ENCODE data around the gene RPS24. TPM values are rescaled to one million over a fixed set of nuclear protein-coding genes. Genes with fewer than 3 reads are reported as not detected.
"Not testable (repeated sequence)": the region's sequence is repeated elsewhere in the genome, so short reads cannot be mapped to it uniquely, and the experiment has no call there.

Gene RPS24
- total RNA-seq, 1 experiment from 2014 or later = 9,576 TPM

DNA sequence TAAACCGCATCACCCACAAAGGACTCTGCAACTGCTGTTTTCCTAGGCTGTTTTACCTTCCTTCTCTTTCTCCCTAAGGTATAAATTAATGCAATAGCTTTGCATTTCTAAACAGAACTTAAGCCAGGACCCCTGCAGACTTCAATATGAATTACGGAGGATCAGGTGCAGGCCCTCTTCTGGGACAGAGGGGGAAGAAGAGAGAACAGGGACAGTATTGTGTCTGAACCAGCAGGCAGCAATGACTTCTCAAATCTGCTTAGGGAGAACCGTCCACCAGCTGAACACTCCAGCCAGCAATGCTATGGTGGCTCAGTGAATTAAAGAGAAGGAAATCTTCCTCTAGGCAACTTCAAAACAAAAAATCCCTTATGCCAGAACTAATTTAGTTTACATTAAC is 40.0 kb upstream of the RPS24 start:
- Histone ChIP-seq H2AFZ (ENCODE audit: low read length) (no peak overlapping the region), H3K9me2 (replicated peaks; ENCODE audit: low read length) (no peaks in the 10 kb centered on the region), H3K27me3 (ENCODE audit: low read length) (no peaks in the 10 kb centered on the region), H3K4me3 (ENCODE audit: low read length) (no peak overlapping the region), H3K27ac (ENCODE audit: low read length) (no peak overlapping the region), H3K4me2 (ENCODE audit: low read length) (no peak overlapping the region), H3K79me2 (ENCODE audit: low read length) (no peaks in the 10 kb centered on the region), H3K9me3 (ENCODE audit: low read length) (no peaks in the 10 kb centered on the region), H4K20me1 (ENCODE audit: low read length) (no peaks in the 10 kb centered on the region; the same call in 1 of the 2 replicates), H3K9ac (ENCODE audit: low read length) (no peak overlapping the region), H3K36me3 (ENCODE audit: low read depth, low read length) (peaks cover 54% of the 10 kb centered on the region), H3K4me1 (ENCODE audit: insufficient read depth, low read length) (peaks cover 12% of the 10 kb centered on the region), H3F3A (ENCODE audit: low read length, unreplicated experiment) (no peaks in the 10 kb centered on the region)
- ATAC-seq = no peak
- DNase-seq = no peak
- ChIA-PET POLR2A (ENCODE audit: unreplicated experiment) (no interaction called here), CTCF (no interaction called here)
- intact Hi-C loops (cut with micrococcal nuclease) = no loop called here
- BruUV-seq (replicated peaks) = no TSS peak
- TF ChIP-seq, protein P1, sequence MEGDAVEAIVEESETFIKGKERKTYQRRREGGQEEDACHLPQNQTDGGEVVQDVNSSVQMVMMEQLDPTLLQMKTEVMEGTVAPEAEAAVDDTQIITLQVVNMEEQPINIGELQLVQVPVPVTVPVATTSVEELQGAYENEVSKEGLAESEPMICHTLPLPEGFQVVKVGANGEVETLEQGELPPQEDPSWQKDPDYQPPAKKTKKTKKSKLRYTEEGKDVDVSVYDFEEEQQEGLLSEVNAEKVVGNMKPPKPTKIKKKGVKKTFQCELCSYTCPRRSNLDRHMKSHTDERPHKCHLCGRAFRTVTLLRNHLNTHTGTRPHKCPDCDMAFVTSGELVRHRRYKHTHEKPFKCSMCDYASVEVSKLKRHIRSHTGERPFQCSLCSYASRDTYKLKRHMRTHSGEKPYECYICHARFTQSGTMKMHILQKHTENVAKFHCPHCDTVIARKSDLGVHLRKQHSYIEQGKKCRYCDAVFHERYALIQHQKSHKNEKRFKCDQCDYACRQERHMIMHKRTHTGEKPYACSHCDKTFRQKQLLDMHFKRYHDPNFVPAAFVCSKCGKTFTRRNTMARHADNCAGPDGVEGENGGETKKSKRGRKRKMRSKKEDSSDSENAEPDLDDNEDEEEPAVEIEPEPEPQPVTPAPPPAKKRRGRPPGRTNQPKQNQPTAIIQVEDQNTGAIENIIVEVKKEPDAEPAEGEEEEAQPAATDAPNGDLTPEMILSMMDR (conservative IDR thresholded peaks at IDR 0.05; ENCODE audit: low read depth, low read length) = no peak
- no peak for TF ChIP-seq EZH2phosphoT487 (IDR thresholded peaks at IDR 0.05; ENCODE audit: borderline replicate concordance, low read length)
- TF ChIP-seq EZH2 (IDR thresholded peaks at IDR 0.05; ENCODE audit: low read length, unreplicated experiment) = no peak

DNA sequence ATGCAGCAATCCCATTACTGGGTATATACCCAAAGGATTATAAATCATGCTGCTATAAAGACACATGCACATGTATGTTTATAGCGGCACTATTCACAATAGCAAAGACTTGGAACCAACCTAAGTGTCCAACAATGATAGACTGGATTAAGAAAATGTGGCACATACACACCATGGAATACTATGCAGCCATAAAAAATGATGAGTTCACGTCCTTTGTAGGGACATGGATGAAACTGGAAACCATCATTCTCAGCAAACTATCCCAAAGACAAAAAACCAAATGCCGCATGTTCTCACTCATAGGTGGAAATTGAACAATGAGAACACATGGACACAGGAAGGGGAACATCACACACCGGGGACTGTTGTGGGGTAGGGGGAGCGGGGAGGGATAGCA is 34.9 kb upstream of the RPS24 start:
- H3F3A ChIP-seq (ENCODE audit: low read length, unreplicated experiment); POLR2A ChIA-PET (ENCODE audit: unreplicated experiment); H3K9me2 ChIP-seq (replicated peaks; ENCODE audit: low read length); H3K4me1 ChIP-seq (ENCODE audit: insufficient read depth, low read length); H3K9me3 ChIP-seq (ENCODE audit: low read length); CTCF ChIA-PET; H3K27ac ChIP-seq (ENCODE audit: low read length); H3K27me3 ChIP-seq (ENCODE audit: low read length); H3K79me2 ChIP-seq (ENCODE audit: low read length); BruUV-seq (replicated peaks); intact Hi-C loops (cut with micrococcal nuclease); DNase-seq; H2AFZ ChIP-seq (ENCODE audit: low read length); ATAC-seq; H3K4me3 ChIP-seq (ENCODE audit: low read length); H4K20me1 ChIP-seq (ENCODE audit: low read length); H3K4me2 ChIP-seq (ENCODE audit: low read length); H3K9ac ChIP-seq (ENCODE audit: low read length): not testable (repeated sequence)
- peaks cover 50% of the 10 kb centered on the region for H3K36me3 ChIP-seq (ENCODE audit: low read depth, low read length)

DNA sequence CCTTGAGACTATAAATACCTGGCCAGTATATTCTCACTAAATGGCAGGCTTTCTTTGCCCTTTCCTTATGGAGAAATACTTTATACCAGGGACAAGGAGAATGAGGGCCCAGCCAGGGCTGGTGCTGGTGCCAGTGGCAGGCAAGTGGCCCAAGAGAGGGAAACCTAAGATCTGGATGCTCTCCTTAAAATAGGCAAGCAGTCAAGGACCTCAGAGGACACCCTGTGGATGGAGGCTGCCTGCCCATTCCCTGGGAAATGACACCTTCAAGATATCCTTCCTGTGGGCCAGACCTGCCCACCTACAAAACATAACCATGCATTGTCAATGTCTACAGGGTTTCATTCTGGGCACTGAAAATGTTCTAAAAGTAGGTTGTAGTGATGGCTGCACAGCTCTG is 33.5 kb upstream of the RPS24 start:
- BruUV-seq (replicated peaks) = no TSS peak
- Histone ChIP-seq H3K4me3 (ENCODE audit: low read length) (no peak overlapping the region), H3K9ac (ENCODE audit: low read length) (no peak overlapping the region), H3K27ac (ENCODE audit: low read length) (no peak overlapping the region), H3K27me3 (ENCODE audit: low read length) (no peaks in the 10 kb centered on the region), H3K36me3 (ENCODE audit: low read depth, low read length) (peaks cover 55% of the 10 kb centered on the region), H3K4me1 (ENCODE audit: insufficient read depth, low read length) (no peaks in the 10 kb centered on the region), H3K4me2 (ENCODE audit: low read length) (no peak overlapping the region), H3F3A (ENCODE audit: low read length, unreplicated experiment) (no peaks in the 10 kb centered on the region), H2AFZ (ENCODE audit: low read length) (no peak overlapping the region), H3K9me3 (ENCODE audit: low read length) (no peaks in the 10 kb centered on the region), H3K79me2 (ENCODE audit: low read length) (no peaks in the 10 kb centered on the region), H3K9me2 (replicated peaks; ENCODE audit: low read length) (no peaks in the 10 kb centered on the region), H4K20me1 (ENCODE audit: low read length) (no peaks in the 10 kb centered on the region)
- CTCF ChIA-PET = no interaction called here
- POLR2A ChIA-PET (ENCODE audit: unreplicated experiment) = no interaction called here
- intact Hi-C loops (cut with micrococcal nuclease) = no loop called here
- ATAC-seq = no peak
- TF ChIP-seq EZH2 (IDR thresholded peaks at IDR 0.05; ENCODE audit: low read length, unreplicated experiment) = no peak
- TF ChIP-seq EZH2phosphoT487 (IDR thresholded peaks at IDR 0.05; ENCODE audit: borderline replicate concordance, low read length) = no peak
- TF ChIP-seq, protein P1 (conservative IDR thresholded peaks at IDR 0.05; ENCODE audit: low read depth, low read length) = no peak
- no peak for DNase-seq

Data from PC-3 (cell line).